GM08714 (cell line): ENCODE data around the gene TMC6.
"Not testable (repeated sequence)": the region's sequence is repeated elsewhere in the genome, so short reads cannot be mapped to it uniquely, and the experiment has no call there.

Source experiments
- H3K4me3 ChIP-seq: fragments of 200-500 bp; sonication (Bioruptor generic); 2 replicates; pipeline ENCODE4 v1.5.1; 2014; ENCODE audit warnings: mild to moderate bottlenecking, low read length, inconsistent platforms
- ZNF274 ChIP-seq: IDR thresholded peaks from 2 replicates; pipeline ENCODE4 v1.6.1; 2012; ENCODE audit warnings: mild to moderate bottlenecking, low read depth, low read length

The TMC6 gene, protein sequence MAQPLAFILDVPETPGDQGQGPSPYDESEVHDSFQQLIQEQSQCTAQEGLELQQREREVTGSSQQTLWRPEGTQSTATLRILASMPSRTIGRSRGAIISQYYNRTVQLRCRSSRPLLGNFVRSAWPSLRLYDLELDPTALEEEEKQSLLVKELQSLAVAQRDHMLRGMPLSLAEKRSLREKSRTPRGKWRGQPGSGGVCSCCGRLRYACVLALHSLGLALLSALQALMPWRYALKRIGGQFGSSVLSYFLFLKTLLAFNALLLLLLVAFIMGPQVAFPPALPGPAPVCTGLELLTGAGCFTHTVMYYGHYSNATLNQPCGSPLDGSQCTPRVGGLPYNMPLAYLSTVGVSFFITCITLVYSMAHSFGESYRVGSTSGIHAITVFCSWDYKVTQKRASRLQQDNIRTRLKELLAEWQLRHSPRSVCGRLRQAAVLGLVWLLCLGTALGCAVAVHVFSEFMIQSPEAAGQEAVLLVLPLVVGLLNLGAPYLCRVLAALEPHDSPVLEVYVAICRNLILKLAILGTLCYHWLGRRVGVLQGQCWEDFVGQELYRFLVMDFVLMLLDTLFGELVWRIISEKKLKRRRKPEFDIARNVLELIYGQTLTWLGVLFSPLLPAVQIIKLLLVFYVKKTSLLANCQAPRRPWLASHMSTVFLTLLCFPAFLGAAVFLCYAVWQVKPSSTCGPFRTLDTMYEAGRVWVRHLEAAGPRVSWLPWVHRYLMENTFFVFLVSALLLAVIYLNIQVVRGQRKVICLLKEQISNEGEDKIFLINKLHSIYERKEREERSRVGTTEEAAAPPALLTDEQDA

DNA sequence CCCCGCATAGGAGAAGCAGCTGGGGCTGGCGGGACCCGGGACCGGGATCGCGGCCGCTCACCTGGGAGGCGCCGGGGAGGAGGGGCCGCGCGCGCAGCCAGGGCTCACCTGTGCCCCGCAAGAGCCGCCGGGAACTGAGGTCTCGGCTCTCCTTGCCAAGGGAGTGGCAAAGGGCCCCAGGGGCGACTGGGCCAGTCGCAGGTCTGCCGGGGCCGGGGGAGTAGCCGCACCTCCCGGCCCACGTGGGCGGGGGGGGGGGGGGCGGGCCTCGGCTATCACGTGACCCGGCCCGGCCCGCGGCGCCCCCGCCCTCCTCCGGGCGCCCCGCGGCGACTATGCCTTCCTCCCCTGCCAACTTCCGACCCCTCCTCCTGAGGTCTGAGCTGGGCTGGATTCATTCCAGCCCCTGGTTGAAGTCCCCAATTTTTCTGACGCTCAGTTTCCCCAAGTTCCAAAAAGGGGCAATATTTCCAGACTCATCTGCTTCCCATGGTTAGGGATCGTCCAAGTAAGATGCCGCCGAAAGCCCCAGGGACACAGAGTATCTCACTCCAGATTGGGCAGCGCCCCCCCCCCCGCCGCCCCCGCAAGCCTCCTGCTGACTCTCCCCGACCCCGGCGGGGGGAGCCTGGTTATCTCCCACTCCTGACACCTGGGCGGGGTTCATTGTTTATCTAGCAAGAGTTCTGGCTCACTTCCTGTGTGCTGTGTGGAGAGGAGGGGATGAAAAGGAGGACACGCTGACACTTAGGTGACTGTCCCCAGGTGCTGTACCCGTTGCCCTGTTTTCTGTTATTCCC is at the start of gene TMC6:
Gene TMC6 (minus strand): TSS at position 205 of the 800 bp plus-strand sequence. CDS start 1,923 bp downstream, outside the sequence.
- peak within 1 kb of the TSS; percentile 89 for H3K4me3 ChIP-seq
- no peak for TF ChIP-seq ZNF274

- H3K4me3 ChIP-seq = no peak overlapping the region
- no peak for TF ChIP-seq ZNF274
These were observed 48.0 kb upstream of the TMC6 start for GRCh38 chr17:78176548-78177025.

GRCh38 chr17:78175643-78175981 is 47.1 kb upstream of the TMC6 start:
- no peak for TF ChIP-seq ZNF274
- H3K4me3 ChIP-seq = no peak overlapping the region

DNA sequence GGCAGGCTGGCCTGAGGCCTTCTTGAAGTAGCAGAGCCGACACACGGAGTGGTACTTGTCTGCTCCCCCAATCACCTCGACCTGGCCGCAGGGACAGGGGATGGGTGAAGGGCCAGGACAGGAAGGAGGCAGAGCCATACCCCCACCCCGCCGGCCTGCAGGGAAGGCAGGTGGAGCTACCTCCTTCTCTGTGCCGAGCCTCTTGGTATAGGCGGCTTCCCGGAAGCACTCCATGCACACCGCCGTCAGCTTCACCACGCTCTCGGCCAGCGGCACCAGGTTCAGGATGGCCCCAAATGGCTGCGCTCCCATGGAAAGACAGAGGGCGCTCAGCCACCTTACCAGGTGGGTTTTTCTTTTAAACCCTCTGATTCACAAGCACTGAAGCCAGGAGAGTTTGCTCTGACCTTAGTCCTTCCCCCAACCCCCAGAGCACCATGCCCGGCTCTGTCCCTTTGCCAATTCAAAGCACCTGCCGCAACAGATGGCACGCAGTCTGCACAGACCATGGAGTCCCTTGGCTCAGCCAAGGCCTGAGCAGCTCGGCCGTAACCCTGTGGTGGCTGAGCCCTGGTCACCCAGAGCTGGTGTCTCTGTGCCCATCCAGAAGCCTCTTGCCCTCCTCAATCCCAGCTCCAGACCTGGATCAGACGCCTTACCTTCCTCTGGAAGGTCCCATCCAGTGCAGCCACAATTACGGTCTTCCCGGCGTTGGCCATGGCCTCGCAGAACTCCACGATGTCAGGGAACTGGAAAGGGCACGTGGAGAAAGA is 46.5 kb upstream of the TMC6 start:
- no peak for TF ChIP-seq ZNF274
- H3K4me3 ChIP-seq = no peak overlapping the region

DNA sequence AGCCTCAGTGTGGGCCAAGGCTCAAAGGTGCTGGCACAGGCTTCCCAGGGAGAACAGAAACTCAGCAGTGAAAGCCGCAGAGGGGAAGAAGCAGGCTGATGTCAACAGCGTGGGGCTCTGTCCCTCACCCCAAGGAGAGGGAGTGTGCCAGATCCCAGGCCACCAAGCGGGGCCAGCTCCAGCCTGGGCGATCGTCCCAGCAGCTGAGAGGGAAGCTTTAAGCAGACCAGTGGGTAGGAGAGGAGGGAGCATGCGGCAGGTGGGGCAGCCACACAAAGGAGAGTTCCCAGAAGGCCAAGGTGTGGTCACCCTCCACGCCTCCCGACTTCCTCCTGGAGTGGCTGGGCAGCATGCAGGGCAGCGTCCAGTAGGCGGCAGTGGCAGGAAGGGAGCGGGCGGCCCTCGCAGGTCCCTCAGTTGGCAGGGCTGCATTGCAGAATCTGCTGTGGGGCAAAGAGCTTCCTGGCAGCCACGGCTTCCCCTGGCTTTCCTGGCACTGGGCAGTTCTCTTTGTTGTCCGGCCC is 45.9 kb upstream of the TMC6 start:
- no peak overlapping the region for H3K4me3 ChIP-seq
- TF ChIP-seq ZNF274 = no peak

GRCh38 chr17:78173097-78173715 is 44.7 kb upstream of the TMC6 start:
- H3K4me3 ChIP-seq = no peak overlapping the region
- no peak for TF ChIP-seq ZNF274

DNA sequence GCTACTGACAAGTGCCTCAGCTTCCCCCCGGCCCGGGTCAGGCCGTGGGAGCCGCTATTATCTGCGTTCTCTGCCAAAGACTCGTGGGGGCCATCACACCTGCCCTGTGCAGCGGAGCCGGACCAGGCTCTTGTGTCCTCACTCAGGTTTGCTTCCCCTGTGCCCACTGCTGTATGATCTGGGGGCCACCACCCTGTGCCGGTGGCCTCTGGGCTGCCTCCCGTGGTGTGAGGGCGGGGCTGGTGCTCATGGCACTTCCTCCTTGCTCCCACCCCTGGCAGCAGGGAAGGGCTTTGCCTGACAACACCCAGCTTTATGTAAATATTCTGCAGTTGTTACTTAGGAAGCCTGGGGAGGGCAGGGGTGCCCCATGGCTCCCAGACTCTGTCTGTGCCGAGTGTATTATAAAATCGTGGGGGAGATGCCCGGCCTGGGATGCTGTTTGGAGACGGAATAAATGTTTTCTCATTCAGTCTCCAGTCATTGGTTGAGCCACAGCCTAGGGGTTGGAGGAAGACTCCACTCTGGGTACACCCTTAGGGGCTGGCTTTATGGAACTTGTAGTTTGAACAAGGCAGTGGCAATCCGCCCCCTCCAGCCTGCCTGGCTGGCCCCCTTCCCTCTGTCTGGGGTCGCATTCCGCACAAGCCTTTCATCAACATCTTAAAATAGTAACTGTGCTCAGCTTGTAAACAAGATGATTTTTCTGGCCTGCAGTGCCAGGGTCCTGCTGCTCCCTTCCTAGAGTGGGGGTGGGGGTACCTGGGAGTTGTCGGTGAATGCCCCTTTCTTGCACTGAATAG is 43.9 kb upstream of the TMC6 start:
- H3K4me3 ChIP-seq = no peak overlapping the region; the same call in 1 of the 2 replicates

GRCh38 chr17:78171591-78172248 is 43.2 kb upstream of the TMC6 start:
- H3K4me3 ChIP-seq = not testable (repeated sequence)

More for the DNA sequence above, 43.9 kb upstream of the TMC6 start:
- TF ChIP-seq ZNF274 = no peak

DNA sequence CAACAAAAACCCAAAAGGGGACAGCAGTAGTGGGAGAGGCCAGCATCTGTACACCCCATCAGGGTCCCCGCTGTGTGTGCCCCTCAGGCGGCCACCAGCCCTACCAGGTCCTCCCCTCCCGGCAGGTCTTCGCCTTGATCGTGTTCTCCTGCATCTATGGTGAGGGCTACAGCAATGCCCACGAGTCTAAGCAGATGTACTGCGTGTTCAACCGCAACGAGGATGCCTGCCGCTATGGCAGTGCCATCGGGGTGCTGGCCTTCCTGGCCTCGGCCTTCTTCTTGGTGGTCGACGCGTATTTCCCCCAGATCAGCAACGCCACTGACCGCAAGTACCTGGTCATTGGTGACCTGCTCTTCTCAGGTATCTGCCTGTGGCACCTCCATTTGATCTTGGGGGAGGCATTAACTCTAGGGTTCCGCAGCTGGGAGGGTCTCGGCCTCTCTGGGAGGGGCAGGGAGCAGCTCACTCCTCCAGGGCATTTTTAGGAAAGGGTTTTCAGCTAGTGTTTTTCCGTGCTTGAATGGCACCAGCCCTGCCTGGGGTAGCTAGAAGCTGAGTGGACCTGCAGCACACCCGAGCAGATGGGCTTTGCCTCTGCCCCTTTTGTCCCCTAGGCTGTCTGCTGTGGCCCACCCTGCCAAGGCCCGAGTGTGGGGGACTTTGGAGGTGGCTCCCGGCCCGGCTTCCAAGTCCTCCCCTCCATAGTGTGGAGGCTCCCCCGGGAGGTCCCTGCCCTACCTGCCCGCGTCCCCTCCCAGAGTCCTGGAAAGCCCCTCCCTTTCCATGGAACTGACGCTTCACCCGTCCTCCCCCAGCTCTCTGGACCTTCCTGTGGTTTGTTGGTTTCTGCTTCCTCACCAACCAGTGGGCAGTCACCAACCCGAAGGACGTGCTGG is 42.4 kb upstream of the TMC6 start:
- H3K4me3 ChIP-seq = peak overlapping the region; percentile 10; the same call in 1 of the 2 replicates
- TF ChIP-seq ZNF274 = no peak

DNA sequence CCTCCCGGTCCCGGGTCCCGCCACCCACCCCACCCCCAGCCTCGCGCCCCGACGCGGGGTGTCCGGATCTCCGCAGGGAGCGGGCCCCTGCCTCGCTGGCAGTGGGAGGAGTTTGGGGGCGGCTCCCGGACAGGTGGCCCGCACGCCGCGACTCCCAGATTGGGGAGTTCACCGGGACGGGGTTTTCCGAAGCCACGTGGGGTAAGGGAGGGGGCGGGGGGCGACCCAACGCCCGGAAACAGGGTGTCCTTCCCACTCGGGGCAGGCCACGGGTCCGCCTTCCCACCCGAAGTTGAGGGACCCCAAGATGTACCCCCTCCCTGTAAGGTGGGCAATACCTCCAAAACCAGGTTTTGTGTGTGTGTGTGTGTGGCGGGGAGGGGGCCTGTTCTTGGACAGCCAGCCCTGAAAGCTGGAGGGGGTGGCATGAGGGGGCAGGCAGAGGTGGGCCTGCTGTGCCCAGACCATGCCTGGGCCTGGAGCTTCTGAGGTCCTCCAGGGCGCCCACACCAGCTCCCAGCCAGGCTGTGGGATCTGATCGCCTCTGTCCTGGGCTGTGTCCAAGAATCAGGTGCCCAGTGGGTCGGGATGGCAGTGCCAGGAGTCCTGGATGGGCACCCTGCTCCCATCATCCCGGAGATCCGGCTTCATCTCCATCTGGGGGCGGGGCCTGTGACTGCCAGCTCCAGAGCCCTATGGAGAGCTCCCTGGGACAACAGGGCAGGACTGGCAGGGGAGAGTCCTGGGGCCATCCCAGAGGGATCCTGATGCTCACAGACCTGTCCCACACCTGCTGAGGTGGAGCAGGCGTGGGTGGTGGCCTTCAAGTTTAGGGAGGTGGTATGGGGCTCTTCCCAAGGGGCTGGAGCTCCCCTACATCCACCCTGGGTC is 40.6 kb upstream of the TMC6 start:
- TF ChIP-seq ZNF274 = no peak
- peak overlapping the region; percentile 80 for H3K4me3 ChIP-seq
